ENCODE measurements around the gene TEX261. TPM values are rescaled to one million over a fixed set of nuclear protein-coding genes. Genes with fewer than 3 reads are reported as not detected.

The TEX261 gene
- total and polyA plus RNA-seq, 2 experiments from 2014 or later, result 5.7 to 17.5 TPM

DNA sequence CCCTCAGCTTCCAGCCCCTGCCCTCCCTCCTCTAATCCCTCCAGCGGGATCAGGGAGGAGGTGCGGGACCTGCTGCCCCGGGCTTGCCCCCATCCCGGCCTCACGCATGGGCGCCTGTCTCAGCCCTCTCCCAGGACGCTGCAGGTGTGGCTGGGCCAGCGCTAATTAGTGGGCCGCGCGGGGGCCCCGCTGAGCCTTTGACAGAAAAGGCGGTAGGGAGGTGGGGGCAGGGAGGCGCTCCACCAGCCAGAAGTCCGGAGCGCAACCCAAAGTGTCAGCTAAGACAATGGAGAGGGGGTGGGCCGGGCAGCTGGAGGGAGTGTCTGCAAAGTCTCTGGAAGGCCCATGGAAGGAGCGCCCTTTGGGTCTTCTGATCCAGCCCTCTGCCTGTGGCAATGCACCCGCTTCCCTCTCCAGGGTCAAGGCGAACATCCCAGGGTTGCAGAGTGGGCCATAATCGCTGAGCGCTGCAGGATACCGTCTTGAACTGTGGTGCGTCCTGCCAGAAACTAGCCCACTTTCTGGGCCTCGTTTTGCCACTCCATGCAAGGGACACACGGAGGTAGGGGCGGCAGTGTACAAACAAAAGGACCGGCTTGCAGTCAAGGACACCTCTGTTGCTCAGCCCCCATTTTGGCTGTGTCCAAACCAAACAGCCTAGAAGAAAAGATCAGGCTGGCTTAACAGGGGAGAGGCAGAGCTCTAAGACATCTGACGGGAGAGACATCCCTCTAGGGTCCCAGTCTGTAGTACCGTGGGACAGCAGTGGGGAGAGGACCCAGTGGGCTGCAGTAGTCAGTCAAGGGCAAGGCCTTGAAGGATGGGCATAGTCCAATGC is 55.5 kb downstream of the TEX261 start:
- no peaks in the 10 kb centered on the region for H3K36me3 Mint-ChIP-seq (ENCODE audit: low read depth)
- H3K27ac Mint-ChIP-seq, result no peak overlapping the region
- peak overlapping the region; percentile 55 for H3K4me3 ChIP-seq
- H3K27me3 Mint-ChIP-seq (ENCODE audit: insufficient read depth, low read depth, poor library complexity), result peaks cover 61% of the 10 kb centered on the region
- no peaks in the 10 kb centered on the region for H3K79me2 ChIP-seq (replicated peaks; ENCODE audit: insufficient read depth)
- peak; percentile 69 for ATAC-seq
- H4K20me1 ChIP-seq (replicated peaks; ENCODE audit: insufficient read depth), result no peaks in the 10 kb centered on the region
- H3K27me3 ChIP-seq (ENCODE audit: insufficient read depth), result peaks cover 64% of the 10 kb centered on the region
- no peaks in the 10 kb centered on the region for H3K9me3 Mint-ChIP-seq
- H3K9me2 ChIP-seq (ENCODE audit: insufficient read depth), result no peaks in the 10 kb centered on the region
- no peaks in the 10 kb centered on the region for H3K36me3 ChIP-seq (ENCODE audit: insufficient read depth)
- H3K4me2 ChIP-seq, result peak overlapping the region; percentile 81
- H3K4me3 Mint-ChIP-seq, result peak overlapping the region; percentile 56
- peak overlapping the region; percentile 78; the same call in 1 of the 2 replicates for H2AFZ ChIP-seq
- peaks cover 30% of the 10 kb centered on the region for H3K4me1 ChIP-seq (ENCODE audit: insufficient read depth)
- no peak overlapping the region for H3K27ac ChIP-seq (ENCODE audit: low read depth)
- DNase-seq (ENCODE audit: low spot score), result peak; percentile 80
- H3F3A ChIP-seq (replicated peaks; ENCODE audit: low read depth), result no peaks in the 10 kb centered on the region
- TF ChIP-seq POLR2AphosphoS5 (IDR thresholded peaks at IDR 0.05; ENCODE audit: low read depth), result no peak
- peak; percentile 82 for TF ChIP-seq JUNB (IDR thresholded peaks at IDR 0.05; ENCODE audit: unreplicated experiment)
- H3K4me1 Mint-ChIP-seq, result peaks cover 48% of the 10 kb centered on the region

DNA sequence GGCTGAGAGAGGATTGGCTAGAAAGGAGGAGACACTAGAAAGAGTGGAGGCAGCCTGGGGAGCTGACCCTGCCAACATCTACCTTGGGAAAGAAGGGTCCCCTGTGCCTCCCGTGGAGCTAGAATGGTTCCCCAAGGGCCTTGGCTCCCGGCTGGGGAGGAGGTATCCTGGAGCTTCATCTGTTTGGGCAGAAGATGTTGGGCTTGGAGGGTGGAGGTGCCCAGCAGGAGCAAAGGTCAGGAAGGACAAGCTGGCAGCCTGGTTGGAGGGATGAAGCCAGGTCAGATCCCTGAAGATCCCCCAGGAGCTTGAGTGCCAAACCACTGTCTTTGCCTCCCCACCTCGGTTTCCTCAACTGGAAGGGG is 56.1 kb downstream of the TEX261 start:
- no peak for ATAC-seq
- no peaks in the 10 kb centered on the region for H3F3A ChIP-seq (replicated peaks; ENCODE audit: low read depth)
- peak overlapping the region; percentile 55 for H3K4me3 ChIP-seq
- TF ChIP-seq ZNF114 (CRISPR knock-in tag; IDR thresholded peaks at IDR 0.05) (no peak), CREB1 (CRISPR knock-in tag; IDR thresholded peaks at IDR 0.05; ENCODE audit: low read depth) (no peak), POLR2AphosphoS5 (IDR thresholded peaks at IDR 0.05; ENCODE audit: low read depth) (no peak), EZH2 (IDR thresholded peaks at IDR 0.05; ENCODE audit: low read depth, unreplicated experiment) (no peak), STAT1 (IDR thresholded peaks at IDR 0.05; ENCODE audit: unreplicated experiment) (no peak), ETS1 (IDR thresholded peaks at IDR 0.05) (no peak), JUNB (IDR thresholded peaks at IDR 0.05; ENCODE audit: unreplicated experiment) (no peak)
- TF ChIP-seq, protein P1, sequence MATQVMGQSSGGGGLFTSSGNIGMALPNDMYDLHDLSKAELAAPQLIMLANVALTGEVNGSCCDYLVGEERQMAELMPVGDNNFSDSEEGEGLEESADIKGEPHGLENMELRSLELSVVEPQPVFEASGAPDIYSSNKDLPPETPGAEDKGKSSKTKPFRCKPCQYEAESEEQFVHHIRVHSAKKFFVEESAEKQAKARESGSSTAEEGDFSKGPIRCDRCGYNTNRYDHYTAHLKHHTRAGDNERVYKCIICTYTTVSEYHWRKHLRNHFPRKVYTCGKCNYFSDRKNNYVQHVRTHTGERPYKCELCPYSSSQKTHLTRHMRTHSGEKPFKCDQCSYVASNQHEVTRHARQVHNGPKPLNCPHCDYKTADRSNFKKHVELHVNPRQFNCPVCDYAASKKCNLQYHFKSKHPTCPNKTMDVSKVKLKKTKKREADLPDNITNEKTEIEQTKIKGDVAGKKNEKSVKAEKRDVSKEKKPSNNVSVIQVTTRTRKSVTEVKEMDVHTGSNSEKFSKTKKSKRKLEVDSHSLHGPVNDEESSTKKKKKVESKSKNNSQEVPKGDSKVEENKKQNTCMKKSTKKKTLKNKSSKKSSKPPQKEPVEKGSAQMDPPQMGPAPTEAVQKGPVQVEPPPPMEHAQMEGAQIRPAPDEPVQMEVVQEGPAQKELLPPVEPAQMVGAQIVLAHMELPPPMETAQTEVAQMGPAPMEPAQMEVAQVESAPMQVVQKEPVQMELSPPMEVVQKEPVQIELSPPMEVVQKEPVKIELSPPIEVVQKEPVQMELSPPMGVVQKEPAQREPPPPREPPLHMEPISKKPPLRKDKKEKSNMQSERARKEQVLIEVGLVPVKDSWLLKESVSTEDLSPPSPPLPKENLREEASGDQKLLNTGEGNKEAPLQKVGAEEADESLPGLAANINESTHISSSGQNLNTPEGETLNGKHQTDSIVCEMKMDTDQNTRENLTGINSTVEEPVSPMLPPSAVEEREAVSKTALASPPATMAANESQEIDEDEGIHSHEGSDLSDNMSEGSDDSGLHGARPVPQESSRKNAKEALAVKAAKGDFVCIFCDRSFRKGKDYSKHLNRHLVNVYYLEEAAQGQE (IDR thresholded peaks at IDR 0.05; ENCODE audit: unreplicated experiment), result no peak
- TF ChIP-seq, protein P2, sequence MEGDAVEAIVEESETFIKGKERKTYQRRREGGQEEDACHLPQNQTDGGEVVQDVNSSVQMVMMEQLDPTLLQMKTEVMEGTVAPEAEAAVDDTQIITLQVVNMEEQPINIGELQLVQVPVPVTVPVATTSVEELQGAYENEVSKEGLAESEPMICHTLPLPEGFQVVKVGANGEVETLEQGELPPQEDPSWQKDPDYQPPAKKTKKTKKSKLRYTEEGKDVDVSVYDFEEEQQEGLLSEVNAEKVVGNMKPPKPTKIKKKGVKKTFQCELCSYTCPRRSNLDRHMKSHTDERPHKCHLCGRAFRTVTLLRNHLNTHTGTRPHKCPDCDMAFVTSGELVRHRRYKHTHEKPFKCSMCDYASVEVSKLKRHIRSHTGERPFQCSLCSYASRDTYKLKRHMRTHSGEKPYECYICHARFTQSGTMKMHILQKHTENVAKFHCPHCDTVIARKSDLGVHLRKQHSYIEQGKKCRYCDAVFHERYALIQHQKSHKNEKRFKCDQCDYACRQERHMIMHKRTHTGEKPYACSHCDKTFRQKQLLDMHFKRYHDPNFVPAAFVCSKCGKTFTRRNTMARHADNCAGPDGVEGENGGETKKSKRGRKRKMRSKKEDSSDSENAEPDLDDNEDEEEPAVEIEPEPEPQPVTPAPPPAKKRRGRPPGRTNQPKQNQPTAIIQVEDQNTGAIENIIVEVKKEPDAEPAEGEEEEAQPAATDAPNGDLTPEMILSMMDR (conservative IDR thresholded peaks at IDR 0.05; ENCODE audit: low read depth in 2 of 2), result no peak

More for the DNA sequence above, 56.1 kb downstream of the TEX261 start:
- peak overlapping the region; percentile 78; the same call in 1 of the 2 replicates for H2AFZ ChIP-seq
- no peaks in the 10 kb centered on the region for H3K79me2 ChIP-seq (replicated peaks; ENCODE audit: insufficient read depth)
- H3K4me3 Mint-ChIP-seq, result peak overlapping the region; percentile 56
- DNase-seq (ENCODE audit: low spot score), result no peak
- H3K27ac ChIP-seq (ENCODE audit: low read depth), result no peak overlapping the region
- H3K27me3 ChIP-seq (ENCODE audit: insufficient read depth), result peaks cover 60% of the 10 kb centered on the region
- H4K20me1 ChIP-seq (replicated peaks; ENCODE audit: insufficient read depth), result no peaks in the 10 kb centered on the region
- H3K4me2 ChIP-seq, result peak overlapping the region; percentile 81
- H3K27me3 Mint-ChIP-seq (ENCODE audit: insufficient read depth, low read depth, poor library complexity), result peaks cover 56% of the 10 kb centered on the region
- H3K36me3 ChIP-seq (ENCODE audit: insufficient read depth), result no peaks in the 10 kb centered on the region
- no peaks in the 10 kb centered on the region for H3K9me3 Mint-ChIP-seq
- no peaks in the 10 kb centered on the region for H3K36me3 Mint-ChIP-seq (ENCODE audit: low read depth)
- H3K4me1 ChIP-seq (ENCODE audit: insufficient read depth), result peaks cover 30% of the 10 kb centered on the region
- peaks cover 43% of the 10 kb centered on the region for H3K4me1 Mint-ChIP-seq
- H3K9me2 ChIP-seq (ENCODE audit: insufficient read depth), result no peaks in the 10 kb centered on the region
- no peak overlapping the region for H3K27ac Mint-ChIP-seq

Measured in GM23338 (cell line).